GM19452 (cell line): ENCODE data around the gene TPCN1.
"Not testable (repeated sequence)": the region's sequence is repeated elsewhere in the genome, so short reads cannot be mapped to it uniquely, and the experiment has no call there.

Source experiments
- ATAC-seq: cut with Tn5 transposase; IDR thresholded peaks from one replicate; pipeline ENCODE4 v1.9.1; 2021; ENCODE audit not compliant: unreplicated experiment

Gene TPCN1

GRCh38 chr12:113196582-113196981 is 24.7 kb upstream of the TPCN1 start:
- no peak for ATAC-seq

- peak; percentile 82 for ATAC-seq
Measured at GRCh38 chr12:113196990-113197389, 24.3 kb upstream of the TPCN1 start.

GRCh38 chr12:113197518-113198077 is 23.7 kb upstream of the TPCN1 start:
- no peak for ATAC-seq

- ATAC-seq: no peak
Measured at GRCh38 chr12:113198296-113198695, 23.0 kb upstream of the TPCN1 start.

DNA sequence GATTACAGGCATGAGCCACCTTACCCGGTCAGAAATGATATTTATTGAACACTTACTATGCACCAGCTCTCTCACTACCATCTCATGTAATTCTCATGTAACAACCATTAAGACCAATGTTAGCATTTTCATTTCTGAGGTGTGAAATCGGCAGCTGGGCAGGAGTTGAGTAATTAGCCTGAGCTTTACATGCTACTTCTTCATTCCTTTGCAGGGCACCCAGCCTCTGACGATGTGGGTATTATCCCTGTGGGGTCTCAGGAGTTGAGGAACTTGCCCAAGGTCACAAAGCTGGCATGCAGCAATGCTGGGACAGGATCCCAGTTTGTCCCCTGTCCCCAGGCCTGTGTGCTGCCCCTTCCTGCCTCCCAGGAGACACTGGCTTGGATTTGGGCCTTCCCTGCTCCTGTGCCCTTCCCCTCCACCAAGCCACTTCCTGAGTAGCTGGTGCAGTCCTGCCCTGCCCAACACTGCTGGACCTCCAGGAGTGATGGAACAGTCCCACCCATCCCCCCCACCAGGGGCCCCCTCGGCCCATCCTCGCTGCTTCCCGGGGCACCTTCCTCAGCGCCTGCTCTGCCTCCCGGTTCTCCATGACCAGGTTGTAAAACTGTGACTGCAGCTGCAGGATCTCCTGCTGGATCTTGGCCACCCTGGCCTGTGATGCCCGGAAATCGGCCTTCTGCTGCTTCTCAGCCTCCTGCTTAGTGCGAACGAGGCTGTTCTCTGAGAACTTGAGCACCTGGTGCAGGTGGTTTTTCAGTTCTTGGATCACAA is 21.1 kb upstream of the TPCN1 start:
- ATAC-seq: no peak

DNA sequence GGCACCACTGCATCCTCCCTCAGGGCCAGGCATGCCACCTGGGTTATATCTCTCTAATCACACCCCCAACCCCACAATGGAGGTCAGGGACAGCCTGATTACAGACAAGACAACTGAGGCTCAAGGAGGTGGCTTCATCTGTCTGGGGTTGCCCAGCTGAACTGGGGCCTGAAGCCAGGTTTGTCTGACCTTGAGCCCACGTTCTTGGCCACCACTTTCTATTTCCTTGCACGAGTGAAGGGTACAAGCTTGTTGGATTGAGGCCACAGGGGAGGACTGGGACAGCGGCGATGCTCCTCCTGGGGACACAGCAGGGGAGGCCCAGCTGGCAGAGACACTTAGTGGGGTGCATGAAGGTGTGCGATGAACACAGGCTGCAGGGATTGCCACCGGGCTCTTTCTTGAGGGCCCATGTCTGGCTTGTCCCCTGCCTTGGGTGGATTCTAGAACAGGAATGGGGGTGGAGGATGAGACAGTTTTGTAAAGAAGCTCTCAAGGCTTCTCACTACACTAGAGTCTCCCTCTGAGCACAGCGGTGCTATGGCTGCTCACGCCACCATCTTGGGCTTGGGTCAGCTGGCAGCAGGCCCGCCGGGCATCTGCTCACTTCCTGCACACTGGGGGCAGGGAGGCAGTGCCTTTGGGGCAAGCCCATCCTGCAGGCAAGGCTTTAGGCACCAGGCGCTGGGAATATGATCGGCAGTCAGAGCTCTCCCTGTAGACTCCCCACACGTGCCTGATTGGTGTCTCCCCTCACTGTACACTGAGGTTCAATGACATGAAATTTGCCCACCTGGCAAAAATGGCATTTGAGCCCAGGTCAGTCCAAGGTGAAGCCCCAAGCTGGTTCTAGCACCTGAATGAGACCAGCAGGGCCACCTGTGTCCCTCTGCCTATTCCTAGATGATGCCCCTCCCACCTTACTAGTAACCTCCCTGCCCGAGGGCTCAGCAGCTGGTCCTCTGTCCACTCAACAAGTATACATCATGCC is 19.8 kb upstream of the TPCN1 start:
- no peak for ATAC-seq

DNA sequence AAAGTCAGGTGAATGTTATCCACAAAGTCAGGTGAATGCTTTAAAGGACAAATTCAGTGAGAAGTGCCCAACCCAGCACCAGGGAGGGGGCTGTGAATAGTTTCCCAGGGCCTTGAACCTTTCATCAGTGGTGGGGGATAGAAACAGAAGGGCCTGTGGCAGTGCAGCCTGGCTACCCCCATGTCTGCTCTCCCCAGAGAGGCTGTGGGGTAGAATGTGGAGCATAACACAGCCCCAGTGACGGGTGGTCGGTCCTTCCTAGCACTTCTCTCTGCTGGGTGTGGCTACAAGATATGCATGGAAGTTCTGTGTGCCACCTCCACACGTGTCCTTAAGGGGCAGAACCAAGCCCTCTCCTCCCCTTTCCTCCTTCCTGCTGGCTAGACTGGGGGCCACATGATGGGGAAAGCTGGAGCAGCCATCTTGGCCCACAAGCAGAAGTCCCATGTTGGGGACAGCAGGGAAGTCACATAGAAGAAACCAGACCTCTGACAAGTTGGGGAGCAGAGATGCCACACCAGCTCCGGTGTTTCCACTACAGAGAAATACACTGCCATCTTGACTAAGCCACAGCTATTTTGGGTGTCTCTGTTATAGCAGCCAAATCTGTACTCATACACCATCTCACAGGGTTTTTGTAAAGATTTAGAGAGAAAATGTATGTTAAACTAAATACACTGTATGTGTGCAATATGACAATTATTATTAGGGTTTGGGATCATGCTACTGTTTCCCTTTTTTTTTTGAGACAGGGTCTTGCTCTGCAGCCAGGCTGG is 18.8 kb upstream of the TPCN1 start:
- no peak for ATAC-seq

DNA sequence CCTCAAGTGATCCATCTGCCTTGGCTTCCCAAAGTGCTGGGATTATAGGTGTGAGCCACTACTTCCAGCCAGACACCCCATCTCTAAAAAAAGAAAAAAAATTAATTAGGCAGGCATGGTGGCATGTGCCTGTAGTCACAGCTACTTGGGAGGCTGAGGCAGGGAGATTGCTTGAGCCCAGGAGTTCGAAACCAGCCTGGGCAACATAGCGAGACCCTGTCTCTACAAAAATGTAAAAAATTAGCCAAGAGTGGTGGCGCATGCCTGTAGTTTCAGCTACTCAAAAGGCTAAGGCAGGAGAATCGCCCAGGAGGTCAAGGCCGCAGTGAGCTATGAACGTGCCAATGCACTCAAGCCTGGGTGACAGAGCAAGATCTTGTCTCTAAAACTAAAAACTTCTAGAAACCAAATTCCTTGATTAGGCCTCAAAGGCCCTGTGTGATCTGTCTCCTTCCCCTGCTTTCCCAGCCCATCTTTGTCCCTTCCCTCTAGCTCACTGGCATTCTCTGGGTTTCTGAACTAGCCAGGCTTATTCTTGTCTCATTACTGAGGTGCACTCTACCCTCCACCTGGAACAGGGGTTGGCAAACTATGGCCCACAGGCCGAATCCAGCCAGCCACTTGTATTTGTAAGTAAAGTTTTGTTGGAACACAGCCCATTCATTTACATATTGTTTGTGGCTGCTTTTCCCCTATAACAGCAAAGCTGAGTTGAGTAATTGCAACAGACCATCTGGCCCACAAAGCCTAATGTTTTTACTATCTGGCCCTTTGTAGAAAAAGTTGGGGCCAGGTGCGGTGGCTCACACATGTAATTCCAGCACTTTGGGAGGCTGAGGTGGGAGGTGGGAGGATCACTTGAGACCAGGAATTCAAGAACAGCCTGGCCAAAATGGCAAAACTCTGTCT is 17.2 kb upstream of the TPCN1 start:
- no peak for ATAC-seq

DNA sequence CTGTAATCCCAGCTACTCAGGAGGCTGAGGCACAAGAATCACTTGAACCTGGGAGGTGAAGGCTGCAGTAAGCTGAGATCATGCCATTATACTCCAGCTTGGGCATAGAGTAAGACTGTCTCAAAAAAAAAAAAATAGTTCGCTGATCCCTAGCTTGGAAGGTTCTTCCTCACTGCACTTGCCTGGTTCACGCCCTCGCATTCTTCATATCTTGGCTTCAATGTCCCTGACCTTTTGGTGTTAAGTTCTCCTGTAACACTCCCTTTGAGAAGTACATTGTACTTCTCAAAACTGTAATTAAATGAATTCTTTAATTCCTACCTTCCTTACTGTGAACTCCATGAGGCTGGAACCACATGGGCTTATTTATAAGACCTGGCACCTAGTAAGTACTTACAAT is 16.5 kb upstream of the TPCN1 start:
- ATAC-seq: no peak

- not testable (repeated sequence) for ATAC-seq
Measured at GRCh38 chr12:113206802-113207201, 14.5 kb upstream of the TPCN1 start.

GRCh38 chr12:113207613-113208040 is 13.6 kb upstream of the TPCN1 start:
- ATAC-seq: peak; percentile 0

DNA sequence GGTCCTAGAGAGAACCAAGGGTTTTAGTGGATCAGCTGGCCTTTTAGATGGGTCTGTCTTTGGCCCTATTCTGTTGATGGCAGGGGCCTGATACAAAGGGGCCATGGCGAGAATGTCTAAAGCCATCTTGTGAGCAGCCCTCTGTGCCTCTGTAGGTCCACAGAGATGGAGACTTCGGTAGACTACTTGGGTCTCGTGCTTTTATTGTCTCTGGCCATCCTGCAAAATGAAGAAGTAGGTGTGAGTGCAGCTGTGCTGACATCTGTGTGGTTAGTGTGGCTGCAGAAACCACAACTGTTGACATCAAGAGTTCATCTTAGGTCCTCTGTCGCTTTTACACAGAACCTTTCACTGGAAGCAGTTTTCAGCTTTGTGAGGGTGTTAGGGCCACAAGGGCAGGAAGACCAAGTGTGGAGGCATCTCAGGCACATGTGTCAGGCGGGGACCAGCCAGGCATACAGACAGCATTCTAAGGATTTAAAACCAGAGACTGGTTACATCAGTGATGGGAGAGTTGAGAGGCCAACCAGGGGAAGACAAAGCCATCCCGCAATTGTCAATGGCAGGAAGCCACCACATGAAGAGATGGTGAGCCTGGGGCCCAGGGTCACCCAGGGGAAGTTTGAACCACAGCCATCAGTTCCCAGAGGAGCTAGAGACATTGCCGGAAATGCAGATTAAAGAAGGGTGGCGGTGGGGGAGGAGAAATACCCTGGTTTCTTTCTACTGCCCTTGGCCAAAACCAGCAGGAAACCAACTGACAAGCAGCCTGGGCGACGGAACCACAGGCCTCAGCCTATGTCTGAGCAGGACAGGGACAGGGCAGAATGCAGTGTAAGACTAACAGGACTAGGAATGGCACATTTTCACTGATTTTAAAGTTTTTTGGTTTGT is 13.0 kb upstream of the TPCN1 start:
- peak; percentile 78 for ATAC-seq

- no peak for ATAC-seq
Measured at GRCh38 chr12:113211160-113211559, 10.1 kb upstream of the TPCN1 start.

DNA sequence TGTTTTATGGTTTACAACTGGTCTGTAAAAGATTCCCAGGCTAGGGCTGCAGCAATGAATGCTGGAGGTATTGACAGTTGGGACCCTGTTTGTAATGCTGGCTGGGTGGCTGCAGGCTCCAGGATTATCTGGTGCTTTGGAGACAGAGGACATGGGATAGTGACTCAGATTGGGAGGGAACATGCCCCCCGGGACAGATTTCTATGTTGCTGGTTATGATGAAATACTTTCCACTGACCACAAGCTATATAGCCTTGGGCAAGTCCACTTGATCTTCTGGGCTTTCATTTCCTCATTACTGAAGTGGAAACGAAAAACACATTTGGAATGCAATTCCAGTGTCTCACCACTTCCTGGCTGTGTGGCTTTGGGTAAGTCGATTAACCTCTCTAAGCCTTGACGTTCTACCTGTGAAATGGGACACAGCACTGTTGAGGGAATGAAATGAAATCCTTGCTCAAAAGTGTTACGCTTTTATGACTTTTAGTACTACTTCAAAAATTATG is 6.3 kb upstream of the TPCN1 start:
- peak; percentile 50 for ATAC-seq

GRCh38 chr12:113216027-113216426 is 5.2 kb upstream of the TPCN1 start:
- ATAC-seq: no peak

DNA sequence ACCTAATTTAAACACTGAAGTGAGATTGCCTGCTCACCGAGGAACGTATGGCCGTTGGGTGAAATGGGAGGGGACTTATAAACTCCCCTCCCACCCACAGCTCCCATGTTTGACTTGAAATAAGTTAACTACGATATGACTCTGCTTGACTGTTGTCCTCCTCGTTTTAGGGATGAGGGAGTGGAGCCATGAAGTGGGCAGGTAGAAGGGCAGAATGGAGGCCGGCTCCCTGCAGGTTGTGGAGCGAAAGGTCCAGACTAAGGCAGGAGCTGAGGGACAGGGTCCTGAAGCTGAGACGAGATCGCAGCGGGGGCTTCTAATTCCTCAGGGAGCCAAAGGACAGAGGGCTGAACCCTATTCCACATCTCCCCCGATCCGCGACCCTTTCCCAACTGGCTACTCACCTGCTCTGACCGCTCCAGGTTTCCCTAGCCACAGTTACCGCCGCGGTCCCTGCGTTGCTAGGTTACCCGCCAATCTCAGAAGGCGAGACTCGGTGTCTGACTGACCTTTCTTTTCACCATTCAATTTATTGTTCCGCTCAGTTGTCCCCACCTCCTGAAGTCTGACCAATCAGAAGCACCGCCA is 577 bp upstream of the TPCN1 start:
- ATAC-seq: no peak

GRCh38 chr12:113221997-113222729 is 899 bp downstream of the TPCN1 start:
- no peak for ATAC-seq
